GM12801 (cell line): Measurements from ENCODE around the gene RASA1.

Source experiments
- CTCF ChIP-seq: IDR thresholded peaks from one replicate; pipeline ENCODE4 v1.5.1; 2011; ENCODE audit warnings: control low read depth; ENCODE audit not compliant: insufficient read length; ENCODE audit errors: extremely low read depth

Gene RASA1

GRCh38 chr5:87389296-87390034 lies 121.8 kb downstream of the RASA1 start:
- TF ChIP-seq CTCF, result no peak

GRCh38 chr5:87390075-87390474 lies 122.4 kb downstream of the RASA1 start:
- TF ChIP-seq CTCF, result no peak

GRCh38 chr5:87390576-87391199 lies 123.0 kb downstream of the RASA1 start:
- no peak for TF ChIP-seq CTCF

DNA sequence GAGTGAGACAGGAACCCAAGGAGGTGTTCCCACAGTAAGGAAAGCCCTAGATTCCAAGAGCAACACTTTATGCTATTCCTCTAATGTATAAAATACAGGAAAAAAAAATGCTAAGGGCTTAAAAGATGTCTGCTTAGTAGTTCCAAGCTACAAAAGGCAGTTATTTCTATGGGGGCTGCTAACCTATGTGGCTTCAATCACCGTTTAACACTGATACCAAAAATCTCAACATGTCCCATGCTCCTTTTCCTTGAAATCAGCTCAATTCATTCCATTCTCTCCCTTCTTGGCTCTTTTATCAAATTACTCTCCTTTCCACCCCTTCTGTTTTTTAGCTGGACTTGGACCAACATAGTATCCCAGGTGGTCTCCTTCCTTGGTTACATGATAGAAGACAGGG lies 124.5 kb downstream of the RASA1 start:
- TF ChIP-seq CTCF, result no peak

DNA sequence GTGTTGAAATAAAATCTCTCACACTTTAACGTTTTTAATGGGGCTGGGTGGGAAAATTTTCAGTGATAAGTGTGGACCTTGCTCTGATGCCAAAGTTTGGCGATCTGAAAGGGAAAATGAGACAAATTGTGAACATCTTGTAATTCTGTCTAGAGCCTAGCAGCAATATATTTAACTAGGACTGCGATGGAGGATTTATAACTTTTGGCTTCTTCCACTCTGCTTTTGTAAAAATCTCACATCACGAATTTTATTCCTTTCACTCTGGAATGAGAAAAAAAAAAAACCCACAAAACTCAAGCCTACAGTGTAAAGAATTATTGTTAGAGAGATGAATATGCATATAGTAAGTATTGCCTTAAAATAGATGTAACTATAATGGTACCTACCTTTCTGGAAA lies 125.1 kb downstream of the RASA1 start:
- TF ChIP-seq CTCF, result no peak

DNA sequence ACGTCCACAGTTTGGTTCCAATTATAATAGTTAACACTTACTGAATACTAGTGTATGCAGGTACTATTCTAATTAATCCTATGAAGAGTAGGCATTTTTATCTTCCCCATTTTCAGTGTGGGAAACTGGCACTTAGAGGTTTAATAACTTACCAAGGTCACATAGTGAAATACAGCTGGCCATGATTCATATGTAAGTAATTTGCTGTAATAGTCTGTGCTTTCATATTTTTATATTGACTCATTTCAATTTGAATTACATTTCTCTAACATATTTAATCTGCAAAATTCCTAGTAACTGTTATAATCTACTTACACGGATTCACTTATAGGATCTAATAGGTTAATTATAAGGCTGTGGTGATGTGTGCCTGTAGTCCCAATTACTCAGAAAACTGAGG lies 125.6 kb downstream of the RASA1 start:
- no peak for TF ChIP-seq CTCF

DNA sequence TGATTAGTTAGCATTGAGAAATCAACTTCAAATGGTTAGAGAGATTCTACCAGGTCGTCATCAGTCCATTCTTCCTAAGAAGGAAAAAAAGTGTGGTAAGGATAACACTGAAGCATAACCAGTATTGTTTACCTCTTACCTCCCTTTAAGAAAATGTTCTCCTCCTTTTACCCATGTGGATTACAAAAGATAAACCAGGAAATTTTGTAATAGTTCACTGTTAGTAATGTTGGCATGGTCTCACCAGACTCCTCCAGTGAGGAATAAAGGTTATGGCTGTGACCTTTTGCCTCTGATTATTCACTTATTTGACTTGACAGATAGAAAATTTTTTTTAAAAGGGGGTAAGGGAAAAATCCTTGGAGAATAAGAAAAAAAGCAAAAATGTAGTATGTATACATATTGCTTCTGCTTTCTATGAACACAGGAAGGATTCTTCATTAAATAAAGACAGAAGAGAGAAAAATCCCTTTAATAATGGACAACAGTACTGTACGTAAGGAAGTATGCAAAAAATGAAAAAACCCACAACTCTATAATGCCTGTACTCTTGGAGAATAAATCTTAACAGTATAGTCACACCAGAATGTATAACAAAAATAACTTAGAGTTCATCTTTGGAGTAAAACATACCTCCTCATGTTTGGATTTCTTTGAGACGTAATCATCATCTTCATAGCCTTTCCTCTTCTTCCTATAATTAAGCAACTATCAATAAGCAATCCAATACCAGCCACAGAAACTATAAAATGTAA lies 126.9 kb downstream of the RASA1 start:
- no peak for TF ChIP-seq CTCF
